C4-2B (cell line): ENCODE data around the gene ETS1.

Experiments
- H3K27ac ChIP-seq: fragments of 450-650 bp; 2 replicates; pipeline ENCODE4 v1.5.1; 2017
- CTCF ChIP-seq: fragments of 450-650 bp; conservative IDR thresholded peaks from 2 replicates; pipeline ENCODE4 v1.5.1; 2017; ENCODE audit warnings: mild to moderate bottlenecking
- ZFX ChIP-seq: fragments of 450-650 bp; IDR thresholded peaks from 2 replicates; pipeline ENCODE4 v1.6.1; 2017

Gene ETS1

DNA sequence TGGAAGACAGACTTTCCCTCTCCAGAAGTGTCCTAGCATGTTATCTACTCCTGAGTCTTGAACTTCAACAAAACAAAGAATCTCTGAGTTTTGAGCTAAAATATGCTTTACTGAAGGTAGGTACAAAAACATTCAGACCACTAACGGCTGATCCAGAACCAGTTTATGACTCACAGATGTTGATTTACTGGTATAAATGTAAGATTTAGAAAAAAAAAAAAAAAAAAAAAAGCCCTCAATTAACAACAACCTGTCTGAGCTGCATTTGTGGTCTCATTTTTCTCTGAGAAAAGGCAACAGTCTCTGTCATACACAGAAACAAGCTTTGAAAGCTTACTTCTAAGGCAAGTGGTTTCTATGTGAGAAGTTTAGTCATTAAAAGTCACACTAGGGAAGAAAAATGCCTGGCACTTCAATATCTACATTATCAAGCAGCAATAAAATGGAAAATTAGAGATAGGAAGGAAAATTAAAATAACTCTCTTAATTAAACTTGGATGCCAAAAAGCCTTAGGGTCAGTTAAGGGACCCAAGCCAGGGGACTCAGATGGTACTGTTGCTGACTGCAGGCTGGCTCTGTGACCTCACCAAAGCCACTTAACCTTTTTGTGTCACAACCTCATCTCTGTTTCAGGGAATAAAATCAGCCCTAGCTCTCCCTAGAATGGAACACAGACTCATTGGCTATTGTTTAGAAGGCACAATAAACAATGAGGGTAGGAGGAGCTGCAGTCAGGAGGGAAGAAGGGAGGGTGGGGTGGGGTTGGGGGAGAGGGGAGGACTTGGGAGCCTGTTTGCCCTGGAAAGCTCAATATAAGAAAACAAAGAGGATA, 61.7 kb downstream of the ETS1 start:
- H3K27ac ChIP-seq, result no peak overlapping the region
- TF ChIP-seq CTCF (no peak), ZFX (no peak)

DNA sequence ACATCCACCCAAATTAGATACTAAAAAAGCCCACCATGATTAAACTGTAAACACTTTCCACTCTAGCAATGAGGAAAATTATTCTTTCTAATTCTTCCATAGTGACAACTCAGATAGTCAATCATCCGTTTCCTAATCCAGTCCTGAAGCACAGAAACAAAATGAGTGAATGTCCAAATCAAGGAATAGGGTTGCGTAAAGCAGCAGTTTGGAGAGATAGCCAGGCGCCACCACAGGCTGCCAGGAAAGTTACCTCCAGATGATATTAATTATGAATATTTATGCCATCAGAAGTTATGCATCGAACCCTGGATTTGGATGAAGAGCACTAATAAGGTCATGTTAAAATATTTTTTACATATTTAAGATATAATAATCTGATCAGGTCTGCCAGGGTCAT, 63.2 kb downstream of the ETS1 start:
- TF ChIP-seq CTCF (no peak), ZFX (no peak)
- no peak overlapping the region for H3K27ac ChIP-seq

GRCh38 chr11:128523641-128524040, 63.7 kb downstream of the ETS1 start:
- TF ChIP-seq CTCF (no peak), ZFX (no peak)
- no peak overlapping the region for H3K27ac ChIP-seq

DNA sequence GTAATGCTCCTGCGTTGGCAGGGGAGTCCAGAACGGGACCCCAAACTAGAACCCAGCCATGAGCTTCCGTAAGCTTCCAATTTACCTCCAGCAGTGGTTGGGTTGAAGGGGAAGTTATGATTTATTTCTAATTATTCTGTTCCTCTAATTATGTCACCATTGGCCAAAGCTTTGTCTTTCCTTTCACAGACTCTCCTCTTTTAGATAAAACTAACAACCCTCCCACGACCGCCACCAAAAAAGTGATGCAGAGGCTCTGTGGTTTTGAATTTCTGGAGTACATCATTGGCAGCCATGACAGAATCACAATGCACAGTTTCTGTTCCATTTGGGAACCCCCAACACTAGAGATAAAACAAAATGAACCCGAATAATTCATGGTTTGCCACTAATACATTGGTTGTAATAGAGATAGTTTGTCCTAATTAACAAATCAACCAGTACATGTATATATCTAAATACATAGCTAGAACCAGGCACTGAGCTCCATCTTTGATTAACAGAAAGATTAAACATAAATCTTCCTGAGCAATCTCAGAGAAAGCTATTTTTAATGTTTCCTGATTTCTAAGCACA, 64.3 kb downstream of the ETS1 start:
- peak overlapping the region; percentile 38 for H3K27ac ChIP-seq

GRCh38 chr11:128522055-128522942, 65.1 kb downstream of the ETS1 start:
- TF ChIP-seq ZFX (peak; percentile 57), CTCF (no peak)
- H3K27ac ChIP-seq, result peak overlapping the region; percentile 38

More for the DNA sequence above, 64.3 kb downstream of the ETS1 start:
- no peak for TF ChIP-seq ZFX
- TF ChIP-seq CTCF, result no peak

DNA sequence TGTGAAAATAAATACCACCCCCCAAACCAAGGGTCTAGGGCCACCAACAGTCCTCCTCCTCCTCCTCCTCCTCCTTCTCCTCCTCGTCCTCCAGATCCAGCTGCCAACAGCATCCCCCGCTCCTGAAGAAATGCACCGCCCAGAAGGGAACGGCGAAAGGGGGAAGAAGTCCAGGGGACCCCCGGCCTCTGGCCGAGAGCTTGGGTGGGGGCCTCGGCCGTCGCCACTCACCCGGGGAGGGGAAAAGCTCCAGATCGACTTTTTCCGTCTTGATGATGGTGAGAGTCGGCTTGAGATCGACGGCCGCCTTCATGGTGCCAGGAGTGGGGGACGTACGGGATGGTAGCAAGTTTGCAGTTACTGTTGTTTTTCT, 65.7 kb downstream of the ETS1 start:
- peak overlapping the region; percentile 38; the same call in 1 of the 2 replicates for H3K27ac ChIP-seq
- TF ChIP-seq CTCF (no peak), ZFX (no peak)
